DND-41 (cell line): ENCODE data around the gene CASTOR1.

ENCODE experiments used
- EZH2 ChIP-seq: IDR thresholded peaks from 3 replicates; pipeline ENCODE4 v1.6.1; 2012; ENCODE audit warnings: borderline replicate concordance, low read depth, mild to moderate bottlenecking, moderate library complexity, low read length, inconsistent platforms; ENCODE audit not compliant: severe bottlenecking
- TF ChIP-seq, protein P1 (sequence below): IDR thresholded peaks from 2 replicates; pipeline ENCODE4 v1.5.1; 2012; ENCODE audit warnings: borderline replicate concordance, low read length, moderate library complexity, mild to moderate bottlenecking; ENCODE audit not compliant: poor library complexity, severe bottlenecking; ENCODE audit errors: extremely low read depth

DNA sequence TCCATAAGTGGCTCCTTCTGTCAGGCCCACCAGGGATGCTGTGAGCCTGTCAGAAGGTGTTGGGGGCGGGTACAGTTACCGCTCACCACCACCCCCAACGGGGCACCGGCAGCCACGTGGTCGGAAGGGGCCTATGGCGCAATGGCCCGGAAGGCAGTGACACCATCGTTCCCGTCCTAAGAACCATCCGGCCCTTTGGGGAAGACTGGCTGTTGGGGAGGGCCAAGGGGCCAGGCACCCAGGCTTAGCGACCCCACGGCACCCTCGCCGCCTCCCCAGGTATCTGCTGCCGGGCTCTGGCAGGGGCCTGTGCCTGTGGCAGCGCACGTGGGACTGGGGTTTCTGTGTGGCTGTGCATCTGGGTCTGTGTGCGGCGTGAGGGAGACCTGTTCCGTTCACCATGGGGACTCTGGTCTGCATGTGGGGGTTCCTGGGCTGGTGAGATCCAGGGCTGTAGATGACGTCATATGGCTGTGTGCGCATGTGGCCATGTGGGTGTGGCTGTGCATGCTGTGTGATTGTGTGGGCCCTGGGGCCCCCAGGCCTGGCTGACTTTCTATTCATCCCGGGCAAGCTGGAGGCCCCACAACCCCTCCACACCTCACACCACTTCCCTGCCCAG lies 23.4 kb downstream of the CASTOR1 start:
- TF ChIP-seq, protein P1, sequence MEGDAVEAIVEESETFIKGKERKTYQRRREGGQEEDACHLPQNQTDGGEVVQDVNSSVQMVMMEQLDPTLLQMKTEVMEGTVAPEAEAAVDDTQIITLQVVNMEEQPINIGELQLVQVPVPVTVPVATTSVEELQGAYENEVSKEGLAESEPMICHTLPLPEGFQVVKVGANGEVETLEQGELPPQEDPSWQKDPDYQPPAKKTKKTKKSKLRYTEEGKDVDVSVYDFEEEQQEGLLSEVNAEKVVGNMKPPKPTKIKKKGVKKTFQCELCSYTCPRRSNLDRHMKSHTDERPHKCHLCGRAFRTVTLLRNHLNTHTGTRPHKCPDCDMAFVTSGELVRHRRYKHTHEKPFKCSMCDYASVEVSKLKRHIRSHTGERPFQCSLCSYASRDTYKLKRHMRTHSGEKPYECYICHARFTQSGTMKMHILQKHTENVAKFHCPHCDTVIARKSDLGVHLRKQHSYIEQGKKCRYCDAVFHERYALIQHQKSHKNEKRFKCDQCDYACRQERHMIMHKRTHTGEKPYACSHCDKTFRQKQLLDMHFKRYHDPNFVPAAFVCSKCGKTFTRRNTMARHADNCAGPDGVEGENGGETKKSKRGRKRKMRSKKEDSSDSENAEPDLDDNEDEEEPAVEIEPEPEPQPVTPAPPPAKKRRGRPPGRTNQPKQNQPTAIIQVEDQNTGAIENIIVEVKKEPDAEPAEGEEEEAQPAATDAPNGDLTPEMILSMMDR = peak; percentile 20
- TF ChIP-seq EZH2 = no peak
